Measurements from ENCODE around the gene SPATA2L.

The SPATA2L gene

GRCh38 chr16:89710709-89711564 is 9.4 kb upstream of the SPATA2L start:
- TF ChIP-seq POLR2AphosphoS5 (IDR thresholded peaks at IDR 0.05; ENCODE audit: low read depth, low read length): no peak
- TF ChIP-seq SIN3A (IDR thresholded peaks at IDR 0.05; ENCODE audit: borderline replicate concordance, insufficient read depth, low read length): no peak
- no peak for TF ChIP-seq FOXP2 (optimal IDR thresholded peaks at IDR 0.05; ENCODE audit: borderline replicate concordance, extremely low read depth, extremely low read length, insufficient read depth)
- no peak for TF ChIP-seq TAF1 (IDR thresholded peaks at IDR 0.05; ENCODE audit: borderline replicate concordance, insufficient read depth, low read length)
- TF ChIP-seq, protein P1, sequence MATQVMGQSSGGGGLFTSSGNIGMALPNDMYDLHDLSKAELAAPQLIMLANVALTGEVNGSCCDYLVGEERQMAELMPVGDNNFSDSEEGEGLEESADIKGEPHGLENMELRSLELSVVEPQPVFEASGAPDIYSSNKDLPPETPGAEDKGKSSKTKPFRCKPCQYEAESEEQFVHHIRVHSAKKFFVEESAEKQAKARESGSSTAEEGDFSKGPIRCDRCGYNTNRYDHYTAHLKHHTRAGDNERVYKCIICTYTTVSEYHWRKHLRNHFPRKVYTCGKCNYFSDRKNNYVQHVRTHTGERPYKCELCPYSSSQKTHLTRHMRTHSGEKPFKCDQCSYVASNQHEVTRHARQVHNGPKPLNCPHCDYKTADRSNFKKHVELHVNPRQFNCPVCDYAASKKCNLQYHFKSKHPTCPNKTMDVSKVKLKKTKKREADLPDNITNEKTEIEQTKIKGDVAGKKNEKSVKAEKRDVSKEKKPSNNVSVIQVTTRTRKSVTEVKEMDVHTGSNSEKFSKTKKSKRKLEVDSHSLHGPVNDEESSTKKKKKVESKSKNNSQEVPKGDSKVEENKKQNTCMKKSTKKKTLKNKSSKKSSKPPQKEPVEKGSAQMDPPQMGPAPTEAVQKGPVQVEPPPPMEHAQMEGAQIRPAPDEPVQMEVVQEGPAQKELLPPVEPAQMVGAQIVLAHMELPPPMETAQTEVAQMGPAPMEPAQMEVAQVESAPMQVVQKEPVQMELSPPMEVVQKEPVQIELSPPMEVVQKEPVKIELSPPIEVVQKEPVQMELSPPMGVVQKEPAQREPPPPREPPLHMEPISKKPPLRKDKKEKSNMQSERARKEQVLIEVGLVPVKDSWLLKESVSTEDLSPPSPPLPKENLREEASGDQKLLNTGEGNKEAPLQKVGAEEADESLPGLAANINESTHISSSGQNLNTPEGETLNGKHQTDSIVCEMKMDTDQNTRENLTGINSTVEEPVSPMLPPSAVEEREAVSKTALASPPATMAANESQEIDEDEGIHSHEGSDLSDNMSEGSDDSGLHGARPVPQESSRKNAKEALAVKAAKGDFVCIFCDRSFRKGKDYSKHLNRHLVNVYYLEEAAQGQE (IDR thresholded peaks at IDR 0.05; ENCODE audit: insufficient read depth in 1 of 2, low read depth in 2 of 2, low read length in 2 of 2): no peak

DNA sequence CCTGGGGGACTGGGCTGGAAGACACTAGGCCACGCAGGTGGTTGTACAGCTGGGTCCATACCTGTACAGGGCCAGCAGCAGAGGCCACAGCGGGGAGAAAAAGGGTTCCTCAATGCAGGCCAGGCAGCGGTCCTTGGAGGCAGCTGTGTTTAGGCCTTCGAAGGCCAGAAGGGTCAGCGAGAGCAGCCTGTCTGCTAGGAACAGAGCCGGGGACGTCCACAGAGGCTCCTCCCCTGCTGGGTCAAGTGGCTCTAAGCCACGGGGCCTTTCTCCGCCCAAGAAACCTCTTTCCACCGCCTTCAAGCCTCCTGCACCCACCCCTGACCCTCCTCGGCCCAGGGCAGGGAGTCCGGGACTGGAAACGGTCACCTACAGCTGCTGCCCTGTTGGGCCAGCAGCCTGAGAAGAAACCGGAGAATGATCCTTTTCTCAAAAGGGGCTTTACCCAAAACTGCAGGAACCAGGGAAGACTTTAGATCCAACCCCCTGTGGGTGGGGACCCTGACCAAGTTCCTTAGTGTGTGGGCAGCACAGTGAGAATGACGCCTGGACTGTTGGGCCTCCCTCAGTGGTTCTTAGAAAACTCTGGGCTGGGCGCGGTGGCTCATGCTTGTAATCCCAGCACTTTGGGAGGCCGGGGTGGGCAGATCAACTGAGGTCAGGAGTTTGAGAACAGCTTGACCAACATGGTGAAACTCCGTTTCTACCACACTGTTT is 8.4 kb upstream of the SPATA2L start:
- no peak for TF ChIP-seq TAF1 (IDR thresholded peaks at IDR 0.05; ENCODE audit: borderline replicate concordance, insufficient read depth, low read length)
- no peak for TF ChIP-seq FOXP2 (optimal IDR thresholded peaks at IDR 0.05; ENCODE audit: borderline replicate concordance, extremely low read depth, extremely low read length, insufficient read depth)
- no peak for TF ChIP-seq POLR2AphosphoS5 (IDR thresholded peaks at IDR 0.05; ENCODE audit: low read depth, low read length)
- no peak for TF ChIP-seq SIN3A (IDR thresholded peaks at IDR 0.05; ENCODE audit: borderline replicate concordance, insufficient read depth, low read length)
- TF ChIP-seq, protein P1 (IDR thresholded peaks at IDR 0.05; ENCODE audit: insufficient read depth in 1 of 2, low read depth in 2 of 2, low read length in 2 of 2): no peak

DNA sequence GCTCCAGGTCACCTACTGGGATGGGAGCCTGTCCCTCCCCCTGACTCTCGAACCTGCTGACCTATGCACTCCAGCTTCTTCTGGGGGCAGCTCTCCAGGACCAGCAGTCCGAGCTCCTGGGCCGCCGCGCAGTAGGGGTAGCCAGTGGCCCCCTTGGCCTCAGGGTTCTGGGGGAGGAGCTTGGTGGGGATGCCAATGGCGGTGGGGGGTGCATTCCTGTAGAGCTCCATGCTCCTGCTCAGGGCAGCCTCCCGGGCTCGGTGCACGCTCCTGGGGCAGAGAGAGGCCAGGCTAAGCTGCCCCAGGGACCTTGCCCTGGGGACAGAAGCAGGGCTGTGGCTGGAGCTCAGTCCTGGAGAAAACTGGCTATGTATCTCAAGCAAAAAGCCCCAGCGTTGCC is 7.7 kb upstream of the SPATA2L start:
- TF ChIP-seq FOXP2 (optimal IDR thresholded peaks at IDR 0.05; ENCODE audit: borderline replicate concordance, extremely low read depth, extremely low read length, insufficient read depth) (no peak), TAF1 (IDR thresholded peaks at IDR 0.05; ENCODE audit: borderline replicate concordance, insufficient read depth, low read length) (no peak), SIN3A (IDR thresholded peaks at IDR 0.05; ENCODE audit: borderline replicate concordance, insufficient read depth, low read length) (no peak), POLR2AphosphoS5 (IDR thresholded peaks at IDR 0.05; ENCODE audit: low read depth, low read length) (no peak)
- TF ChIP-seq, protein P1 (IDR thresholded peaks at IDR 0.05; ENCODE audit: insufficient read depth in 1 of 2, low read depth in 2 of 2, low read length in 2 of 2): no peak

DNA sequence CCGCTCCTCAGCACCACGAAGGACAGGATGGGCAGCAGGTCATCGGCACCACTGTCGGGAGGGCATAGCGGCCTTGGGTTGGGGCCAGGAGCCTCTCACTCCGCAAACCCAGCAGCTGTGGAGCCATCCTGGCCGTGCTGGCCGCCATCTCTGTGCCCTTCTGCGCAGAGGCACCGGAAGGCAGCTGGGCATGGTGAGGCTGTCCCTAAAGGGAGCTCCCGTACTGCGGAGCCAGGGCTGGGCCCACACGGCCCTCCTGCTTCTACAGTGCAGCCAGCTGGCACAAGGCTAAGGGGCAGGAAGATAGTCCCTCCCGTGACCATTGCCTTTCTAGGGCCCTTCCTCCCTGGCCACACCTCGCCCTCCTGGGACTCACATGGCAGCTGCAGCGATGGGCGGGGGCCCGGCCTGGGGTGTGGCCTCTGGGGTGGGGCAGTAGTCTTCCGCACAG is 7.0 kb upstream of the SPATA2L start:
- TF ChIP-seq, protein P1 (IDR thresholded peaks at IDR 0.05; ENCODE audit: insufficient read depth in 1 of 2, low read depth in 2 of 2, low read length in 2 of 2): no peak
- TF ChIP-seq TAF1 (IDR thresholded peaks at IDR 0.05; ENCODE audit: borderline replicate concordance, insufficient read depth, low read length) (no peak), FOXP2 (optimal IDR thresholded peaks at IDR 0.05; ENCODE audit: borderline replicate concordance, extremely low read depth, extremely low read length, insufficient read depth) (no peak), SIN3A (IDR thresholded peaks at IDR 0.05; ENCODE audit: borderline replicate concordance, insufficient read depth, low read length) (no peak), POLR2AphosphoS5 (IDR thresholded peaks at IDR 0.05; ENCODE audit: low read depth, low read length) (no peak)

All from PFSK-1 (cell line).